HepG2 (cell line): ENCODE results near the gene TYMP. TPM values are rescaled to one million over a fixed set of nuclear protein-coding genes. Genes with fewer than 3 reads are reported as not detected.
A peak's percentile ranks its signal among the peaks of the same experiment; 100 is the strongest.

Experiments used
- ATF7 ChIP-seq, 2 experiments: fragments of 450-650 bp in 1 of 2; sonication (generic) in 1 of 2; formaldehyde crosslinking in 1 of 2; IDR thresholded peaks; 2 replicates each; pipeline versions ENCODE4 v1.4.0 to v1.6.1; 2016 to 2020; ENCODE audit warnings: antibody characterized with exemption in 1 of 2, mild to moderate bottlenecking in 1 of 2, missing genetic modification reagents in 1 of 2
- CBFB ChIP-seq: sonication (generic); formaldehyde crosslinking; IDR thresholded peaks from 2 replicates; pipeline ENCODE4 v1.4.0; 2020; ENCODE audit warnings: missing genetic modification reagents
- CHCHD3 ChIP-seq: sonication (generic); formaldehyde crosslinking; IDR thresholded peaks from 2 replicates; pipeline ENCODE4 v1.8.0; 2022; ENCODE audit warnings: mild to moderate bottlenecking, missing genetic modification reagents, moderate library complexity
- CREBL2 ChIP-seq: sonication (generic); formaldehyde crosslinking; IDR thresholded peaks from 2 replicates; pipeline ENCODE4 v1.8.1; 2023; ENCODE audit warnings: missing genetic modification reagents, mild to moderate bottlenecking, borderline replicate concordance
- GTF2F1 ChIP-seq: fragments of 150-350 bp; IDR thresholded peaks from 2 replicates; pipeline ENCODE4 v1.6.1; 2014; ENCODE audit warnings: low read length
- MLXIP ChIP-seq: sonication (generic); formaldehyde crosslinking; IDR thresholded peaks from 2 replicates; pipeline ENCODE4 v1.9.0; 2021; ENCODE audit warnings: missing genetic modification reagents, borderline replicate concordance
- NFYC ChIP-seq: IDR thresholded peaks from 2 replicates; pipeline ENCODE4 v1.6.1; 2016; ENCODE audit warnings: missing genetic modification reagents, missing compliant biosample characterization
- NKX3-1 ChIP-seq: sonication (generic); formaldehyde crosslinking; IDR thresholded peaks from 2 replicates; pipeline ENCODE4 v1.5.0; 2020; ENCODE audit warnings: missing genetic modification reagents
- PHF5A ChIP-seq: IDR thresholded peaks from one replicate; pipeline ENCODE4 v1.6.1; 2018; ENCODE audit warnings: low read depth, missing genetic modification reagents; ENCODE audit not compliant: unreplicated experiment
- PRDM15 ChIP-seq: sonication (generic); formaldehyde crosslinking; IDR thresholded peaks from 2 replicates; pipeline ENCODE4 v1.4.0; 2020; ENCODE audit warnings: missing genetic modification reagents
- SP4 ChIP-seq: sonication (generic); formaldehyde crosslinking; IDR thresholded peaks from 2 replicates; pipeline ENCODE4 v1.8.1; 2023; ENCODE audit warnings: mild to moderate bottlenecking, missing genetic modification reagents
- SRF ChIP-seq: IDR thresholded peaks from 2 replicates; pipeline ENCODE4 v1.6.1; 2011; ENCODE audit warnings: mild to moderate bottlenecking, low read depth, low read length, moderate library complexity
- TBL1XR1 ChIP-seq: fragments of 150-350 bp; IDR thresholded peaks from 2 replicates; pipeline ENCODE4 v1.6.1; 2014; ENCODE audit warnings: borderline replicate concordance, low read length; ENCODE audit not compliant: partially characterized antibody
- ZBTB25 ChIP-seq: IDR thresholded peaks from 2 replicates; pipeline ENCODE4 v1.6.1; 2018; ENCODE audit warnings: missing genetic modification reagents
- ZFP36L1 ChIP-seq: sonication (generic); formaldehyde crosslinking; IDR thresholded peaks from 2 replicates; pipeline ENCODE4 v1.8.0; 2022; ENCODE audit warnings: mild to moderate bottlenecking, missing genetic modification reagents, moderate library complexity
- ZNF180 ChIP-seq: sonication (generic); formaldehyde crosslinking; IDR thresholded peaks from 2 replicates; pipeline ENCODE4 v1.4.0; 2020; ENCODE audit warnings: low read depth, missing genetic modification reagents, borderline replicate concordance
- ZNF205 ChIP-seq: IDR thresholded peaks from 2 replicates; pipeline ENCODE4 v1.6.1; 2018; ENCODE audit warnings: missing biosample characterization, missing genetic modification reagents
- ZNF30 ChIP-seq: sonication (generic); formaldehyde crosslinking; IDR thresholded peaks from 2 replicates; pipeline ENCODE4 v1.5.0; 2020; ENCODE audit warnings: mild to moderate bottlenecking, missing genetic modification reagents
- ZSCAN30 ChIP-seq: sonication (generic); formaldehyde crosslinking; IDR thresholded peaks from 2 replicates; pipeline ENCODE4 v1.5.0; 2020; ENCODE audit warnings: mild to moderate bottlenecking, missing genetic modification reagents
- ZSCAN31 ChIP-seq: sonication (generic); formaldehyde crosslinking; IDR thresholded peaks from 2 replicates; pipeline ENCODE4 v1.5.0; 2020; ENCODE audit warnings: low read depth, mild to moderate bottlenecking, missing genetic modification reagents
- polyA plus RNA-seq, 8 experiments: library from polyadenylated mRNA; depleted of rRNA in 3 of 8; stranded (reverse) in 7 of 8; unstranded in 1 of 8; fragments of >200 nt; fragmentation: Illumina TruSeq in 4 of 8; extraction: Trizol in 4 of 8; gene quantifications; 2 replicates each; pipeline versions ENCODE4 v1.2.1 to v1.2.3, GENCODE V29; 2011 to 2016; ENCODE audit warnings: low read depth in 4 of 8, missing spikeins in 1 of 8, mixed read lengths in 1 of 8; ENCODE audit not compliant: insufficient read depth in 1 of 8
- total RNA-seq, 5 experiments: library from RNA; depleted of rRNA; stranded (reverse); fragments of >200 nt; fragmentation: Illumina TruSeq; extraction: Trizol; gene quantifications; 2 replicates each; pipeline ENCODE4 v1.2.3, GENCODE V29; 2016; ENCODE audit warnings: low read depth in 1 of 5

The TYMP gene
- total and polyA plus RNA-seq, 2 of the 13 experiments (the other 11 are each of a cell fraction or from before 2014, with no cell fraction given), result 3.9 to 4.3 TPM

- TF ChIP-seq CREBL2 (CRISPR knock-in tag) (no peak), CHCHD3 (no peak), TBL1XR1 (no peak), ZSCAN30 (no peak), ZNF180 (no peak), ATF7 (IDR thresholded peaks at IDR 0.05) (no peak), ATF7 (CRISPR knock-in tag; IDR thresholded peaks at IDR 0.05) (peak; percentile 56), ZNF205 (no peak), GTF2F1 (no peak), ZSCAN31 (CRISPR knock-in tag) (no peak), ZBTB25 (CRISPR knock-in tag) (no peak; the same call in 1 of the 2 replicates), MLXIP (CRISPR knock-in tag) (peak; percentile 98), NKX3-1 (no peak), ZNF30 (no peak), PRDM15 (no peak), SRF (no peak), CBFB (CRISPR knock-in tag) (no peak), NFYC (CRISPR knock-in tag) (0 out of 2 replicates have a peak, but pooled peaks have one; percentile 25), PHF5A (CRISPR knock-in tag) (no peak), SP4 (CRISPR knock-in tag) (peak; percentile 66; the same call in 1 of the 2 replicates), ZFP36L1 (CRISPR knock-in tag) (no peak; the same call in 1 of the 2 replicates)
Observed at GRCh38 chr22:50485221-50486131, 44.3 kb downstream of the TYMP start (continued).
